GM20000 (cell line): Measurements from ENCODE around the gene SLC5A12.

Experiments used
- DNase-seq: peaks from one replicate; pipeline ENCODE4 v3.0.0; 2012; ENCODE audit warnings: low spot score
- CTCF ChIP-seq: IDR thresholded peaks from 2 replicates; pipeline ENCODE4 v1.5.1; 2012; ENCODE audit warnings: mild to moderate bottlenecking, control low read depth; ENCODE audit errors: extremely low read depth, missing control alignments

The SLC5A12 gene

GRCh38 chr11:26622181-26622580 is 99.7 kb downstream of the SLC5A12 start:
- no peak for TF ChIP-seq CTCF
- no peak for DNase-seq

GRCh38 chr11:26621132-26621531 is 100.7 kb downstream of the SLC5A12 start:
- DNase-seq, result no peak

GRCh38 chr11:26620282-26621045 is 101.4 kb downstream of the SLC5A12 start:
- TF ChIP-seq CTCF, result no peak
- no peak for DNase-seq

More at GRCh38 chr11:26621132-26621531, 100.7 kb downstream of the SLC5A12 start:
- TF ChIP-seq CTCF, result no peak

GRCh38 chr11:26618441-26618840 is 103.4 kb downstream of the SLC5A12 start:
- TF ChIP-seq CTCF, result no peak
- DNase-seq, result no peak
